Measurements from ENCODE around the gene OSBPL8. TPM values are rescaled to one million over a fixed set of nuclear protein-coding genes. Genes with fewer than 3 reads are reported as not detected.

OSBPL8 gene
- total and polyA plus RNA-seq, 10 of the 15 experiments (the other 5 are each of a cell fraction or from before 2014, with no cell fraction given), result 10.4 to 58.0 (median 32.0) TPM

DNA sequence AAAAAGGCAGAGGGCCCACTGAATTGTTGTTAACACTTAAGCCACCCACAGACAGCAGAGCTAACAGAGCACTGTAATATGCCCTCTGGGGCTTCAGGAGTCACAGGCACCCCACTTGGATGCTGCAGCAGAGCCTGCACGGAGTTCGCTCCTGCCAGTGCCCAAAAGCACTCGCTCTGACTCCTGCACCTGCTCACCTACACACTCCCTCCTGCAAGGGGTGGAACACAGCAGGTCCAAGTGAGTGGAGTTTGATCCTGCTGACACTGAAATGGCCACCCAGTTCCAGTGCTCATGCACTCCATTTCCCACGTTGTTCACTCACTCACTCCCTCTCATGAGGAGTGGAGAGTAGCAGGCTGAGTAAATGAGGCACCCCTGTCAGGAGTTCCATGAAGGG lies 68.8 kb downstream of the OSBPL8 start (continued):
- no peak for TF ChIP-seq USF1 (IDR thresholded peaks at IDR 0.05; ENCODE audit: borderline replicate concordance, extremely low read length, insufficient read depth, low read depth, low read length)
- TF ChIP-seq CBX3 (IDR thresholded peaks at IDR 0.05; ENCODE audit: borderline replicate concordance, low read depth), result no peak
- TF ChIP-seq IRF4 (IDR thresholded peaks at IDR 0.05; ENCODE audit: low read depth, low read length), result no peak
- no peak for TF ChIP-seq MEF2B (IDR thresholded peaks at IDR 0.05; ENCODE audit: partially characterized antibody, poor library complexity, severe bottlenecking)
- TF ChIP-seq SMAD1 (IDR thresholded peaks at IDR 0.05; ENCODE audit: low read depth, partially characterized antibody), result no peak
- TF ChIP-seq RBBP5 (conservative IDR thresholded peaks at IDR 0.05), result no peak

DNA sequence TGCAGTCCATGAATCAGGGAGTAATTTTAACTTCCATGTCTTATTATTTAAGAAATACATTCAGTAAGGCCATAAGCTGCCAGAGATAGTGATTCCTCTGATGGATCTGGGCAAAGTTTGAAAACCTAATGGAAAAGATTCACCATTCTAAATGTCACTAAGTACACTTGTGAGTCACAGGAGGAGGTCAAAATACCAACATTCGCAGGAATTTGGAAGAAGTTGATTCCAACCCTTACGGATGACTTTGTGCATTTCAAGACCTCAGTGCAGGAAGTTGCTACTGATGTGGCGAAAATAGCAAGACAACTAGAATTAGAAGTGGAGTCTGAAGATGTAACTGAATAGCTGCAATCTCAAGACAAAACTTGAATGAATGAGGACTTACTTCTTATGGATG lies 69.8 kb downstream of the OSBPL8 start:
- Histone ChIP-seq H3K9ac (ENCODE audit: control insufficient read depth, insufficient read depth, low read length) (no peak overlapping the region), H3K9me3 (replicated peaks; ENCODE audit: control insufficient read depth, insufficient read depth, low read length) (no peaks in the 10 kb centered on the region; the same call in 1 of the 3 replicates), H3K4me1 (ENCODE audit: control insufficient read depth, insufficient read depth, low read length) (no peaks in the 10 kb centered on the region), H2AFZ (ENCODE audit: control insufficient read depth, low read depth, low read length) (no peak overlapping the region), H3K79me2 (ENCODE audit: control insufficient read depth, insufficient read depth, low read length) (no peaks in the 10 kb centered on the region), H4K20me1 (ENCODE audit: control insufficient read depth, insufficient read depth) (no peaks in the 10 kb centered on the region), H3K4me3 (no peak overlapping the region), H3K36me3 (ENCODE audit: control insufficient read depth in 2 of 2, insufficient read depth in 2 of 2, low read length in 1 of 2) (peaks cover 0 to 8% of the 10 kb centered on the region in 2 experiments; a peak in 2 of 4 replicates), H3K4me2 (ENCODE audit: control insufficient read depth, insufficient read depth) (no peak overlapping the region), H3K27ac (ENCODE audit: control insufficient read depth, insufficient read depth) (no peak overlapping the region), H3K27me3 (replicated peaks in 1 of 2; ENCODE audit: control insufficient read depth in 2 of 2, insufficient read depth in 2 of 2, low read length in 1 of 2) (no peaks in the 10 kb centered on the region)
- in situ Hi-C loops (cut with MboI), result no loop called here
- ChIA-PET SMC1A (ENCODE audit: uncharacterized antibody, unreplicated experiment) (interaction anchor here (1.2 kb wide), 1 partner anchor 962 kb away, joined by 3 read pairs; no protein-coding TSS in a partner anchor), CTCF (no interaction called here), POLR2A (no interaction called here), RAD21 (ENCODE audit: unreplicated experiment) (no interaction called here)
- FAIRE-seq (no peak), ATAC-seq (no peak), DNase-seq (ENCODE audit: low read depth, low spot score) (no peak)
- no TSS peak for BruUV-seq (replicated peaks)
- 97% methylated on average over 3 of the region's 3 CpGs for WGBS (ENCODE audit: insufficient coverage, insufficient replicate concordance, low lambda C conversion rate, missing lambda C conversion rate)
- intact Hi-C loops (cut with micrococcal nuclease; ENCODE audit: unreplicated experiment), result no loop called here
- TF ChIP-seq IKZF2 (IDR thresholded peaks at IDR 0.05), result no peak
- TF ChIP-seq, protein P1, sequence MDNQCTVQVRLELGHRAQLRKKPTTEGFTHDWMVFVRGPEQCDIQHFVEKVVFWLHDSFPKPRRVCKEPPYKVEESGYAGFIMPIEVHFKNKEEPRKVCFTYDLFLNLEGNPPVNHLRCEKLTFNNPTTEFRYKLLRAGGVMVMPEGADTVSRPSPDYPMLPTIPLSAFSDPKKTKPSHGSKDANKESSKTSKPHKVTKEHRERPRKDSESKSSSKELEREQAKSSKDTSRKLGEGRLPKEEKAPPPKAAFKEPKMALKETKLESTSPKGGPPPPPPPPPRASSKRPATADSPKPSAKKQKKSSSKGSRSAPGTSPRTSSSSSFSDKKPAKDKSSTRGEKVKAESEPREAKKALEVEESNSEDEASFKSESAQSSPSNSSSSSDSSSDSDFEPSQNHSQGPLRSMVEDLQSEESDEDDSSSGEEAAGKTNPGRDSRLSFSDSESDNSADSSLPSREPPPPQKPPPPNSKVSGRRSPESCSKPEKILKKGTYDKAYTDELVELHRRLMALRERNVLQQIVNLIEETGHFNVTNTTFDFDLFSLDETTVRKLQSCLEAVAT (IDR thresholded peaks at IDR 0.05), result no peak
- TF ChIP-seq RB1 (IDR thresholded peaks at IDR 0.05; ENCODE audit: borderline replicate concordance), result no peak
- TF ChIP-seq ESRRA (IDR thresholded peaks at IDR 0.05; ENCODE audit: low read length), result no peak
- no peak for TF ChIP-seq PRDM15 (CRISPR knock-in tag; IDR thresholded peaks at IDR 0.05)
- TF ChIP-seq BACH1 (IDR thresholded peaks at IDR 0.05; ENCODE audit: borderline replicate concordance), result no peak
- TF ChIP-seq WRNIP1 (IDR thresholded peaks at IDR 0.05; ENCODE audit: borderline replicate concordance, low read depth, low read length), result no peak
- TF ChIP-seq SIX5 (IDR thresholded peaks at IDR 0.05; ENCODE audit: low read depth, low read length, severe bottlenecking), result no peak
- no peak for TF ChIP-seq MTA2 (IDR thresholded peaks at IDR 0.05; ENCODE audit: low read depth)
- no peak for TF ChIP-seq JUND (IDR thresholded peaks at IDR 0.05; ENCODE audit: low read depth, low read length)
- TF ChIP-seq, protein P2, sequence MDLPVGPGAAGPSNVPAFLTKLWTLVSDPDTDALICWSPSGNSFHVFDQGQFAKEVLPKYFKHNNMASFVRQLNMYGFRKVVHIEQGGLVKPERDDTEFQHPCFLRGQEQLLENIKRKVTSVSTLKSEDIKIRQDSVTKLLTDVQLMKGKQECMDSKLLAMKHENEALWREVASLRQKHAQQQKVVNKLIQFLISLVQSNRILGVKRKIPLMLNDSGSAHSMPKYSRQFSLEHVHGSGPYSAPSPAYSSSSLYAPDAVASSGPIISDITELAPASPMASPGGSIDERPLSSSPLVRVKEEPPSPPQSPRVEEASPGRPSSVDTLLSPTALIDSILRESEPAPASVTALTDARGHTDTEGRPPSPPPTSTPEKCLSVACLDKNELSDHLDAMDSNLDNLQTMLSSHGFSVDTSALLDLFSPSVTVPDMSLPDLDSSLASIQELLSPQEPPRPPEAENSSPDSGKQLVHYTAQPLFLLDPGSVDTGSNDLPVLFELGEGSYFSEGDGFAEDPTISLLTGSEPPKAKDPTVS (IDR thresholded peaks at IDR 0.05; ENCODE audit: low read depth, low read length), result no peak

Data from GM12878 (cell line).